HG03442 (cell line): Measurements from ENCODE around the gene POLDIP3.
"Not testable (repeated sequence)": the region's sequence is repeated elsewhere in the genome, so short reads cannot be mapped to it uniquely, and the experiment has no call there.

Source experiments
- ATAC-seq: cut with Tn5 transposase; IDR thresholded peaks from one replicate; pipeline ENCODE4 v1.9.1; 2021; ENCODE audit warnings: mild to moderate bottlenecking, moderate library complexity; ENCODE audit not compliant: unreplicated experiment

POLDIP3 gene

GRCh38 chr22:42587588-42588175 is 27.0 kb downstream of the POLDIP3 start:
- no peak for ATAC-seq

GRCh38 chr22:42586381-42586780 is 28.3 kb downstream of the POLDIP3 start:
- ATAC-seq: no peak

- no peak for ATAC-seq
These were observed 29.6 kb downstream of the POLDIP3 start for GRCh38 chr22:42585096-42585495.

GRCh38 chr22:42584364-42584940 is 30.2 kb downstream of the POLDIP3 start:
- ATAC-seq: no peak

GRCh38 chr22:42582987-42583386 is 31.7 kb downstream of the POLDIP3 start:
- ATAC-seq: no peak

GRCh38 chr22:42581762-42582716 is 32.6 kb downstream of the POLDIP3 start:
- ATAC-seq: peak; percentile 49

GRCh38 chr22:42581194-42581761 is 33.4 kb downstream of the POLDIP3 start:
- ATAC-seq: peak; percentile 8

GRCh38 chr22:42580040-42580439 is 34.6 kb downstream of the POLDIP3 start:
- ATAC-seq: not testable (repeated sequence)

- ATAC-seq: no peak
These were observed 37.0 kb downstream of the POLDIP3 start for GRCh38 chr22:42577623-42578240.

GRCh38 chr22:42577141-42577540 is 37.5 kb downstream of the POLDIP3 start:
- not testable (repeated sequence) for ATAC-seq

- not testable (repeated sequence) for ATAC-seq
These were observed 38.6 kb downstream of the POLDIP3 start for GRCh38 chr22:42575996-42576574.

- ATAC-seq: not testable (repeated sequence)
These were observed 40.2 kb downstream of the POLDIP3 start for GRCh38 chr22:42574468-42574867.

- not testable (repeated sequence) for ATAC-seq
These were observed 40.6 kb downstream of the POLDIP3 start for GRCh38 chr22:42574046-42574445.

- ATAC-seq: not testable (repeated sequence)
These were observed 43.6 kb downstream of the POLDIP3 start for GRCh38 chr22:42571068-42571467.

- not testable (repeated sequence) for ATAC-seq
These were observed 44.1 kb downstream of the POLDIP3 start for GRCh38 chr22:42570580-42570979.

GRCh38 chr22:42567950-42568349 is 46.7 kb downstream of the POLDIP3 start:
- ATAC-seq: not testable (repeated sequence)

- ATAC-seq: no peak
These were observed 48.7 kb downstream of the POLDIP3 start for GRCh38 chr22:42565956-42566355.

- ATAC-seq: no peak
These were observed 50.0 kb downstream of the POLDIP3 start for GRCh38 chr22:42564699-42565098.

GRCh38 chr22:42563943-42564342 is 50.7 kb downstream of the POLDIP3 start:
- not testable (repeated sequence) for ATAC-seq

GRCh38 chr22:42562684-42563083 is 52.0 kb downstream of the POLDIP3 start:
- ATAC-seq: no peak
